ENCODE results near the gene HIPK2.

DNA sequence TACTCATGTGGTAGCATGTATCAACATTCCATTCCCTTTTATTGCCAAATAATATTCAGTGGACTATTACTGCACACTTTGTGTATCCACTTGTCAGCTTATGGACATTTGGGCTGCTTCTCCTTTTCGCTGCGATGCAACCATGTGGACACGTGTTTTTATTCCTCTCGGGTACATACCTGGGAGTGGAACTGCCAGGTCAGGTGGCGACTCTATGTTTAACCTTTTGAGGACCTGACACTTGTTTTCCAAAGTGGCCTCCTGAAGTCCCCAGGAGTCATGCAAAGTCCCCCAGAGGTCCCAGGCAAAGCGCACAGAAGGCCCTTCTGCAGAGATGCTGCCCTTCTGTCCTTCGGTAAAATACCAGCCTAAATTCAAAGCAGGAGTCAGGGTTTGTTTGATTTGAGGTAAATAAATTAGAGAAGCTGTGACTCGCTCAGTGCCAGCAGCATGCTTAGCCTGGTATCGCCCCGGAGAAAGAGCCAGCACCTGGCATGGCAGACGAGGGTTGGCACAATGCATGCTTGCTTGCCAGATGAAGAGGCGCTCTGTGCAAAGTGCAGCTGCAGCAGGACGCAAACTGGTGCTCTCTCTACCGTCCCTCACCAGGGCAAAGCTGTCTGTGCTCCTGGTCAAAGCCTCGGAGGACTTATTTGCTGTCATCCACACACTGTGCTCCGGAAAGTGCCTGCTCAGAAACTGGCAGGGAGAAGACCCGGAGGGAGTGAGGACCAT, 37.8 kb downstream of the HIPK2 start:
- TF ChIP-seq CTCF (IDR thresholded peaks at IDR 0.05) (no peak), POLR2A (IDR thresholded peaks at IDR 0.05) (no peak), POLR2AphosphoS5 (IDR thresholded peaks at IDR 0.05) (no peak)
